ENCODE data around the gene LINGO1.

DNA sequence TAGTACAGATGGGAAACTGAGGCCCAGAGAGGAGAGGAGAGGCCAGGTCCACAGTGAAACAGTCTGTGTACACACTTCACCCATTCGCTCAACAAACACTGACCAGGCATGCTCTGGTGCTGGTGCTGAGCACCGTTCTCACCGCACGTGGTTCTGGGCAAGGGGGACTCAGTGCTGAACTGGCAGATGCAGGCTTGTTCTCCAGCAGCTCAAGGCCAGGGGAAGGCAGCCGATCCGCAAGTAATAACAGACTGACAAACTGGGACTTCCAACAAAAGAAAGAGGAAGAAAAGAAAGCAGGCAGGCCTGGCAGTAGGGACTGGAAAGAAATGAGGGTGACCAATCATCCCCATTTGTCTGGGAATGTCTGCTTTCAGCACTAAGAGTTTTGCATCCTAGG, 25.6 kb upstream of the LINGO1 start:
- TF ChIP-seq EZH2phosphoT487 (IDR thresholded peaks at IDR 0.05; ENCODE audit: borderline replicate concordance, low read depth): no peak
- TF ChIP-seq, protein P1, sequence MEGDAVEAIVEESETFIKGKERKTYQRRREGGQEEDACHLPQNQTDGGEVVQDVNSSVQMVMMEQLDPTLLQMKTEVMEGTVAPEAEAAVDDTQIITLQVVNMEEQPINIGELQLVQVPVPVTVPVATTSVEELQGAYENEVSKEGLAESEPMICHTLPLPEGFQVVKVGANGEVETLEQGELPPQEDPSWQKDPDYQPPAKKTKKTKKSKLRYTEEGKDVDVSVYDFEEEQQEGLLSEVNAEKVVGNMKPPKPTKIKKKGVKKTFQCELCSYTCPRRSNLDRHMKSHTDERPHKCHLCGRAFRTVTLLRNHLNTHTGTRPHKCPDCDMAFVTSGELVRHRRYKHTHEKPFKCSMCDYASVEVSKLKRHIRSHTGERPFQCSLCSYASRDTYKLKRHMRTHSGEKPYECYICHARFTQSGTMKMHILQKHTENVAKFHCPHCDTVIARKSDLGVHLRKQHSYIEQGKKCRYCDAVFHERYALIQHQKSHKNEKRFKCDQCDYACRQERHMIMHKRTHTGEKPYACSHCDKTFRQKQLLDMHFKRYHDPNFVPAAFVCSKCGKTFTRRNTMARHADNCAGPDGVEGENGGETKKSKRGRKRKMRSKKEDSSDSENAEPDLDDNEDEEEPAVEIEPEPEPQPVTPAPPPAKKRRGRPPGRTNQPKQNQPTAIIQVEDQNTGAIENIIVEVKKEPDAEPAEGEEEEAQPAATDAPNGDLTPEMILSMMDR (IDR thresholded peaks at IDR 0.05): no peak
- TF ChIP-seq RAD21 (IDR thresholded peaks at IDR 0.05; ENCODE audit: low read length): no peak
- TF ChIP-seq RCOR1 (IDR thresholded peaks at IDR 0.05; ENCODE audit: low read length): no peak

All from SK-N-SH (cell line).